ENCODE data around the gene NSMF.

DNA sequence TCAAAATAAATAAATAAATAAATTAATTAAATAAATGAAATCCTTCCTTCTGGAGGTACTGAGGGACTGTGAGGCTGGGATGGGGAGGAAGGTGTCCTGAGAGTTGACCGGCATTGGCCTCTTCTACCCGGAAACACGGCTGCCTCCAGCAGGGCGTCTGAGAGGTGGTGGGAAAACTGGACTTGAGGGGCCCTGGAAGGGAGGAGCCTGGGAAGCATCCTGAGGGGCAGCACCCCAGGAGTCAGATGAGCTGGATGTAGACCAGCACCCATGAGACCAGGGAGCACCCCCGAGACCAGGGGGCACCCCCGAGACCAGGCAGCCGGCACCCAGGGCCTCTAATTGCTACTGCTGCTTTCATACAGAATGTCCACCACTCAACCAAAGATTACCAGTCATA is 8.8 kb upstream of the NSMF start:
- TF ChIP-seq POLR2A (IDR thresholded peaks at IDR 0.05; ENCODE audit: low read length) (no peak), GATA1 (IDR thresholded peaks at IDR 0.05; ENCODE audit: low read depth, low read length) (no peak)

Measured in erythroblast (primary cell).